NCI-H748 (cell line): Measurements from ENCODE around the gene ANO6.

ENCODE experiments used
- DNase-seq: peaks from one replicate; lab custom pipeline; 2025; ENCODE audit not compliant: unreplicated experiment; lab: John Stamatoyannopoulos, UW

Gene ANO6

DNA sequence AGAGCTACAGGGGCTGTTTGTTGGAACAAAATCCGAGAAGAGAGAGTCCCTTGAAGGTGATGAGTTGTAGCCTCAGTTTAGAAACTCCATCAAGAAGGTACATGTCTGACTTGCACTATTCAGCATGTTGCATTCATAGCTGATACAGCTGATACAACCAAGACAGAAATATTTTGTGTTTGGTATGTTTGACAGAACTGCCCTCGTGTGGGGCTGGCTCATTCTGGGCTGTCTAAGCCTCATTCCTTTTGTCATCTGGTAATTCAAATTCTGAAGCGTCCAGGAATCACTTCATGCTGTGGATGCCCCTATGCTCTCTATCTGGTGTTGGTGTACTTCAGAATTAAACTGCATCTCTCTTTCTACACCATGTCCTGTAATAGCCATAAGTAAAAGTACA is 126.3 kb downstream of the ANO6 start:
- DNase-seq = no peak

DNA sequence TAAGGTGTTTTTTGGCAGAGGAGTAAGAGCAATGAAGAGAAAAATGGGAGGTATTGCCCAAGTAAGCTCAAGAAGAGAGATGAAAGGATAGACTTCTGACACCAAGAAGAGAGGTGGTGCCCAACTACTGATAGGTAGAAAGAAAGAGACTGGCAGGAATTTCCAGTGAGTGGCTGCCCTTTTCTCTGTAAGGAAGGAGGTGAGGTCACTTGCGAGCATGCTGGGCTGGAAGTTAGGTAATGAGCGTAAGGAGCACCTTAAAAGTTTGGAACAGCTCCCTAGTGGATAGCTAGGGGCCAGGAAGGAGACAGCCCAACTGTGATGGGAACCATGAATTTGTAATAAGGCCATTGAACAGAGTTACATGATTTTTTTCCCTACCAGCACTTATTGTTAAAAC is 127.0 kb downstream of the ANO6 start:
- no peak for DNase-seq

DNA sequence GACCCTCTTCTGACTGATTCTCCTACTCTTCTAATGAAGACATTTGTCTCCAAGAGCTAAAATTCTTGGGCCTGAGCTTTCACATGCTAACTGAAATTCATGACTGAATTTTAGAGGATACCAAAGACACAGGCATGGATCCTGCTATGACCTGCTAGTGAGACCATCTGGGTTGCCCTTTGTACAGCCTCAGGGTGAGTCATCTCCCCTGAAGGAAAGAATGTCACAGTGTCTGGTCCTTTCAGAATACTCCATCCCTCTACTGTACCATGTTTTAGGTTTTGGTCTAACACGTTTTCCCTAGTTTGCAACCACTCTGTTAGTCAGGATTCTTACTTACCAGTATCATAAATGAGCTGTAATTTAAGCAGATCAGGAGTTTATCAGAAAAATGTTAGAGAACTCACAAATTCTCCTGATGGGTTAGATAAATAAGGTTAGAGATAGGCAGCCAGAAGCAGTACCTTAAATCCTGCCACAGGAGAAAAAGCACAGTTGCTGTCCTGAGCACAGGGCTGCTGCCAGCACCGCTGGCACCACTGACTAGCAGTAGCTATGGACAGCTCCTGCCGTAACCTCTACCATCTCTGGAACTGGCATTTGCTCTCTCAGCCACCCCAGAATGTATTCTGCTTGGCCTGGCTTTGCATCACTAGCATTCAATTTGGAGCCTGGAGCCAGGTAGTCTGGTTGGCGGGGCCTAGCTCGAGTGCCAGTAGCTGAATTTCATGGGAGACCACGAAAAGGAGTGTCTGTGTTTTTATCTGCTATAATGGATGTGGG is 127.6 kb downstream of the ANO6 start:
- DNase-seq = no peak

DNA sequence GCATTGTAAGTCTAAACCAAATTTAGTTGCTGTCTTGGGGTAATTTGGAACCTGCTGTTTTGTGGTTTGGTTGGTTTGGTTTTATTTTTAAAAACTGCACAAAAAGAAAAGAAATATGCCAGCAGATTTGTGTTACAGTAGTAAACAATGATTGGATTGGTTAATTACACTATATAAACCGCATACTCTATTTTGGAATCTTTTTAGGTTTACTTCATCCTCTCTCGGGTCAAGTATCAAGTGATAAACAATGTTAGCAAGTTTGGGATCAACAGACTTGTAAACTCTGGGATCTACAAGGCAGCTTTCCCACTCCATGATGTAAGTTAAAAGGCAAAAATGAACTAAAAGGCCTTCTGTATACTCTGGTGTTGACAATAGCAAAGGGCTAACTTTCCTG is 132.4 kb downstream of the ANO6 start:
- no peak for DNase-seq

DNA sequence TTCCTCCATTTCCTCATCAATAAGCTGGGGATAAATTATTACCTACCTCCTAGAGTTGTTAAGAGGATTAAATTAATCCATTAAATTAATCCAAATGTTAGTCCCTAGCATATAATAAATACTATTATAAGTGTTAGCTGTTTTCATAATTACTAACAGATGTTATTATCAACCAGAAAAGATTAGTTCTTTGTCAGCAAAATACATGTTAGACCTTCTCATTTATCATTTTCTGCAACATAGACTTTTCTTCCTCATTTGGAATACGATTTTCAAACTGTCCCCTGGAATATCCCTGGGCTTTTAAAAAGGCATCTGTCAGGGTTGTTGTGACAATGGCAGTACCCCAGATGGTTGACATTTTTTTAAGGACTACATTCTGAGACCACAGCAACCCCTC is 133.1 kb downstream of the ANO6 start:
- no peak for DNase-seq

DNA sequence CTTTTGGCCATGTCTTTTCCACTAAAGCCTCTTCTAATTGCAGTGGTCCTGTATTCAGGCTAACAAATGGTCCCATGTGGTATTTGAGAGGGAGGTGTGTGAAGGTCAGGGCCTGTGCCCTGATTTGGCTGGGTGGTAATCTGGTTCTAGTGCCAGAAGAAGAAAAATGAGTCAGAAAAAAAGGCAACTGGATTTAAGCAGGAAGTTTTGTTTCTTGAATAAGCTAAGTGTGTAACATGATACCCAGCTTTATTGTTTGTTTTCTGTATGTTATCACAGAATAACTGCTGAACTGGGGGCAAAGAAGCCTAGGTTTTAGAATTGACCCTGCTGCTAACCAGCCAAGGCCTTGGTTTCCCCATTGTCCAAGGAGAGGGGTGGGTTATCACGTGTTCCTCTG is 134.0 kb downstream of the ANO6 start:
- no peak for DNase-seq

DNA sequence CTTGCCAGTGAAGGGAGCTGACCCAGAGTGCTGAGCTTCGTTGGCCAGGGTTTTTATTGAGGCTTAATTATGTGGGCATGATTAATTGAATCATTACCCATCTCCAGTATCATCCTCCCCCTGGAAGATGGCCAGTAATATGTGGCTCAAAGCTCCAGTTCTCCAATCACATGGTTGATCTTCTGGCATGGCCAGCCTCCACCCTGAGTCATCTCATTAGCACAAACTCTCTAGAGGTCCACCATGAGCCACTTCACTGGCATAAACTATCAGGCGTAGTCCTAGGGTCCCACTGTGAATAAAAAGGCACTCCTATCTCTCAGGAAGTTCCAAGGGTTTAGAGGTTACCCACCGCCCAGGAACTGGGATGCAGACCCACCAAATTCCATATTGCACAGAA is 135.0 kb downstream of the ANO6 start:
- DNase-seq = no peak

DNA sequence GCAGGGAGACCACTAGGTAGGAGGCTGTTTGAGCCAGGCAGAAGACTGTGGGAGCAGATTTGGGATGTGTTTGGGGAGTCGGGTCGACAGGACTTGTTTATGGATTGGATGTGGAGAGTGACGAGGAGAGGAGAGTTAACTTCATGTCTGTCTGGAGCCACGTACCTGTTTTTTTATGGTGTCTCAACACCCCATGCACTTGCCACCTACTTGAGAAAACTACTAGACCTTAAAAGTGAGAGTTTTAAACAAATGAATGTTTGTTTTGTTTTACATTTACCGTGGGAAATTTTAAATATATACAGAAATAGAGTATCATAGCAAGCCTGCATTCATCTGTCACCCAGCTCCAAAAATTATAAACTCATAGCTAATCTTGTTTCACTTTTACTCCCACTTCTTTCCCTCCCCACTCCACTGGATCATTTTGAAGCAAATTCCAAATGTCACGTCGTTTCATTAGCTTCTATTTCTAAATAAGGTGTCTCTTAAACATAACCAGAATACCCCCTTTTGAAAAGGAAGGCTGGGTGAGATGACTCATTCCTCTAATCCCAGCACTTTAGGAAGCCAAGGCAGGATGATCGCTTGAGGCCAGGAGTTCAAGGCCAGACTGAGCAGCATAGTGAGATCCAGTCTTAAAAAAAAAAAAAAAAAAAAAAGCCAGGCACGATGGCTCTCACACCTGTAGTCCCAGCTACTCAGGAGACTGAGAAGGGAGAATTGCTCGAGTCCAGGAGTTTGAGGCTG is 136.2 kb downstream of the ANO6 start:
- DNase-seq = no peak

DNA sequence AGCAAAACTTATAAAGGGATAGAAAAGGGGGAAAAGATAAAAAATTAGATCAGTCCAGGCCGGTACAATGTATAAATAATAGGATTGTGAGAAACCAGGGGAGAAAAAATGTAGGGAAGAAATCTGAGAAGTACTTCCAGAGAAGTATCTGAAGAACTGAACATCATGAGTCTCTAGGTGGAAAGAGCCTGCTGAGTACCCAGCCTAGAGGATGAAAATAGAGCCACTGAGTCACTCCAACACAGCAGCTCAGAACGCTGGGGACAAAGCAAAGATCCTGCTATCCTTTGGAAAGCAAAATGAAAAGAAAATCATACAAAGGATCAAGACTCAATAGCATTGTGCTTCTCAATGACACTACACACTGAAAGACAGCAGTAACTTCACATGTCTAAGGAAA is 138.0 kb downstream of the ANO6 start:
- DNase-seq = no peak

DNA sequence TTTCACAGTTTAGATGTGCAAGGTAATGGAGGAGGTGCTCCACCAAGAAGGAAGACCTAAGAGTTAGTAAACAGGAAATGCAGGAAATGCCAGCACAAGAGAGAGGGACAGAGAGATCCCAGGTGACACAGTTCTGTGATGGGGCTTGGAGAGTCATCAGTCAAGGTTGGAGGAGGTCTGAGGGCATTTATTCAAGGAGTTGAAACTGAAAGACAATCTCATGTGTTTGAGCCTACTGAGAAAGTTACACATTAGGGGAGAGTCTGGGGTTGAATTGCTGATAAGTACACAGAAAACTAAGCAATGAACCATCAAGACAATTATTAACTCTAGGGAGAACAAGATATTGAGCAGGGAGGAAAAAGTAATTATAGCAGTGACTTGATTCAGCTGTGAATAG is 138.5 kb downstream of the ANO6 start:
- DNase-seq = no peak

DNA sequence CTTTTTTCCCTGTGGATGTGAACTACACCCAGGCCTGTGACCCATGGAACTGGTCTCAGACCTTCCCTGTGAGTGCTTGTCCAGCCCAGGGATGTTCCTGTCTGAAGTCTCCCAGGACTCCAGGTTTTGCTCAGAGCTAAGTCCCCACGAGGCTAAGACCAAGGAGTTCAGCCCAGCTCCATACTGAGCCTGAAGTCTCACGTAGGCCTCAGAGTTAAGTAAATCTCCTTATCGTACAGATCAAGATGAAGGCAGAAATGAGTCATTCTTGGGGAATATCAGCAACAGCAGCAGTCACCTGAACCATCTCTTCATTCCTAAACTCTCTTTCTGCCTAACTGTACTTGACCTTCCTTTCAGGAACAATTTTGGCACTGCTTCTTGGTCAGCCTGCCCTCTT is 139.8 kb downstream of the ANO6 start:
- DNase-seq = no peak

DNA sequence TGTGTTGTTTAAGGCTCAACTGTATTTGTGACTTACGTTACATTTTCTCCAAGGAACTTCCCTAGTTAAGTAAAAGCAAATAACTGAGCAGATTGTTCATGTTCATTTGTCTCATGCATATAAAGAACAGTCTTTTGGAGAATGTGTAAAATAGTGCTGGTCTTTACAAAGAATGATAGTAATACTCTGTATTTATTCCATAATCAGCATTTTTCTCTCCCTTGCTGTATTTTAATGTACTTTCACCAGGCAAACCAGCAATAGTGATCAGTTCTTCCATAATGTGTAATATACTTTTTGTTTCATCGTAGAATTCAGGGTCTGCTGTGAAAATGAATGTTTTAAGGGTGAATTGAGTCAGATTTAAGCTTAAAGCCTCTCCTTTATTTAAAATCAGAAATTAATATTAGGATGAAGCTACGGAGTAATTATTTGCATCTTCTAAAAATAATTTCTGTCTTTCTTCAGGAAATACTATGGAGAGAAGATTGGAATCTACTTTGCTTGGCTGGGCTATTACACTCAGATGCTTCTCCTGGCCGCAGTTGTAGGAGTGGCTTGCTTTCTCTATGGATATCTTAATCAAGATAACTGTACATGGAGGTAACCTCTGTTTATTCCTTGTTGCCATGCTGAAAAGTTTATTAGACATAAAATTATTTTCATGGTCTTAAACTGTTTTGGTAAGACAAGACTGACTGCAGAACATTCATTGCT is 141.1 kb downstream of the ANO6 start:
- DNase-seq = no peak

DNA sequence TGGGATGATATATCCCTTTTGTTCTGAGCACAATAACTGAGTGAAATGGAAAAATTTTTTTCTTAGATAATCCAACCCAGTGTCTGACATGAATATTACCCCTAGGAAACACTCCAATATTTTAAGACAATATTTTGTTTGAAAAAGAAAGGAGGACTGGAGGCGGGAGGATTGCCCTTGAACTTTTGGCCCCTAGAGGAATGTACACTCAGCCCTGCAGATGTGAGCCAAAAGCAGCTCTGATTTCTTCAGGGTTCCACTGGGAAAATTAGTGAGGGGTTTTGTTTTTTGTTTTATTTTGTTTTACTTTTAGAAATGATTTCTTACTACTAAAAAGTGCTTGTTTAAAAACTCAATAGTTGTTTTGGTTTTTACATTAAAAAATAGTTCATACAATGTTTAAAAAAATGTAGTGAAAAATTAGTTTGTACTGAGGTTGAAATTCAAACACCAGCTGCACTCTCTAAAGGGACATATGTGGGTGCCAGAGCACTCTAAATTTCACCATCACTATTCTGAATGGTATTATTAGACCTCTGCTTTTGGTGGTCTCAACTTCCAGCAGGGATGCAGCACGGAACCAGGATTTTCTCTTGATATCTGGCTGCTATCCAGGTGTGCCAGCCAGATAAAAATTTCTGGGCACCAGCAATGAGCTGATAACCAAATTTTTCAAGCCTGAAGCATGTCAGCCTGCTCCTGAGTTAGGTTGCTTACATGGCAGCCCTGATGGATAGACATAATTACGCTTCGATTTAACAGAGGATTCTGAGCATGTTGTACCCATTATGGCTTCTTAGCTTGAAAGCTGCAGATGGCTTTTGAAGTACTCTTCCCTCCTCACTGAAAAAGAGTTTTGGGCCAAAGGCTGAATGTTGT is 141.9 kb downstream of the ANO6 start:
- DNase-seq = no peak

DNA sequence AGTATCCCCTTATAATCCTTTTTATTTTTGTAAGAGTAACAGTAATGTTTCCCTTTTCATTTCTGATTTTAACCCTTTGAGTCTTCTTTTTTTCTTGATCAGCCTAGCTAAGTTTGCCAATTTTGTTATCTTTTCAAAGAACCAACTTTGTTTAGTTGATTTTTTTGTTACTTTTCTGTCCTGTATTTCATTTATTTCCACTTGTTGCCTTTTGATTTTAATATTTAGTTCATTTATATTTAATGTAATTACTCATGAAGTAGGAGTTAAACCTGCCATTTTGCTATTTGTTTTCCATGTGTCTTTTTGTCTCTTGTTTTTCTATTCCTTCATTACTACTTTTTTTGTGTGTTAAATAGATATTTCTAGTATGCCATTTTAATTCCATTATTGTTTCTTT is 146.4 kb downstream of the ANO6 start:
- no peak for DNase-seq

DNA sequence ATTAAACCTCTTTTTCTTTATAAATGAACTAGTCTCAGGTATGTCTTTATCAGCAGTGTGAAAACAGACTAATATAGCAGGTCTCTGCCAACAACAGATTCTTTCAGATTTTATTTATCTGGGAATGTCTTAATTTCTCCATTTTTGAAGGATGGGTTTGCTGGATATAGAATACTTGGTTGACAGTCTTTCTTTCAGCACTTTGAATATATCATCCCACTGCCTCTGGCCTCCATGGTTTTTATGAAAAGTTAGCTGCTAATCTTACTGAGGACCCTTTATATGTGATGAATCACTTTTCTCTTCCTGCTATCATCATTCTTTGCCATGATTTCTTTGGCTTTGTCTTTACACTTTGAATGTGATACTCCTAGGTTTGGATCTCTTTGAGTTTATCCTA is 148.0 kb downstream of the ANO6 start:
- DNase-seq = no peak

DNA sequence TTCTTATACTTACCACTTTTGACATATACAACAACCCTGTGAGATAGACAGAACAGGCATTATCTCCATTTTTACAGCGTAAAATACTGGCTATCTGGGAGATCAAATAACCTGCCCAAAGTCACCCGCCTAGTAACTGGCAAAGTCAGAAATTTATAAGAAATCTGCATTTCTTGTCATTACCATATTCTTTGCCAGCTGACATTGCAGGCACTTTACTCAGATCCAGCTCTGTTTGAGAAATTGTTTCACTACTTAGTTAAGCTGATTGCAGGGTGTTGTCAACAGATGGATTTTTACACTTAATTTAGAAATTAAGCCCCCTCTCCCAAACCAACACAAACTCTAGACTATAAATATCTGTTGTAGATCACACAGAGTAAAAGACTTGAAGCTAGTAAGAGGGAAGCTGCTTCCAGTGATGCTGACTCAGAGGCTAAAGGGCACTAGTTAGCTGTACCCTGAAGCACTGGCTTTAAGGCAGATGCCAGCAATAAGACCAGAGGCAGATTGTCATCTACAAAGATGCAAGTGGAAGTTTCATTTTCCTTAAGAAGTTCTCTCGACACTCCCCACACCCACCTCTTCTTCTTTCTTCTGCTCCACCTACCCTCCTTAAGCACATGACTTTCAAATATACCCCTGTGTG is 153.1 kb downstream of the ANO6 start:
- DNase-seq = no peak

DNA sequence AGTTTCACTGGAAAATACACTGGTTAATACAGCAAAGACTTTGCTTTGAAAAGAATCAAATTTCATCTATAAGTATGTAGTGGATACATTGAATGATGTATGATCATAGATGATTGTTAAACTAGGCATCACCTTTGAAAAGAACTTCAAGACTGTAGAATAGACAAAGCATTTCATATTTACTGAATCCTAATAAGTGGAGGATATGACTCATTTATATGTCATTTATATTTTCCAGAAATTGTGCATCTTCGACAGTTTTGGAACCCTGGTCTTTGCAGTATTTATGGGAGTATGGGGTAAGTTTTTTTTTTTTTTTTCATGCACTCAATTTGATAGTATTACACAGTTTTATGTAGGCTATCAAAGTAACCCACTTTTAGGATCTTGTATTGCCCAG is 161.9 kb downstream of the ANO6 start:
- no peak for DNase-seq

DNA sequence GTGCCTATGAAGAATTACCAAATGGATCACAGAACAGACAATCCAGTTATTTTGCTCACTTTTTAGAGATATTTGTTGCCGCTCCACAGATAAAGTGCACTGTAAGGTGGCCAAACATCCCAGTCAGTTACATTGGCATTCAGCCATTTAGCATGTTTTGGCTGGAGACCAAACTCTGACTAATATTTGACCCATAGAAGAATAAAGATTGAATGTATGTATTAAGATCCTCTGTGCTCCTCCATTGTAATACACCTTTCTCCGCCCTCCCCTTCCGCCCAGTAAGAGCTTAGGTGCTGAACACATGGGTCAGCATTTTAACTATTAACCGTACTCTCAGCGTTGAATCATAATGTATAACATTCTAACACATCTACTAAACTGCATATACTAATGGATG is 163.4 kb downstream of the ANO6 start:
- no peak for DNase-seq

DNA sequence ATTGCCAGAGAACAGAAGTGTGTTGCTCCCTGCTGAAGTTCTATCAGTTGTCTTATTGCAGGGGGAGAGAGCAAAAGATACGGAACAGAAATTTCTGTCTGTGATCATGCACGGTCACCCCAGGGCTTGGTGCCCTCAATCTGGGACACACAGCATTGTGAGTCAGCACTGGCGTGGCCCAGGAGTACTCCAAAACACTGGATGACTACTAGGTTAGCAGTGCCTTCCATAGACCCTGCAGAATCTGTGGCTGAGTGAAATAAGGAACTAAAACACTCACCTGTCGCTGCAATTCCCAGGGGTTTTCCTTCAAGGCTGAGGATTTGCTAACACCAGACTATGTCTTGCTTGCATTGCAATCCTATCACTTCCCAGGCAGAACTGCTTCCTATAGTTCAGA is 165.5 kb downstream of the ANO6 start:
- no peak for DNase-seq

DNA sequence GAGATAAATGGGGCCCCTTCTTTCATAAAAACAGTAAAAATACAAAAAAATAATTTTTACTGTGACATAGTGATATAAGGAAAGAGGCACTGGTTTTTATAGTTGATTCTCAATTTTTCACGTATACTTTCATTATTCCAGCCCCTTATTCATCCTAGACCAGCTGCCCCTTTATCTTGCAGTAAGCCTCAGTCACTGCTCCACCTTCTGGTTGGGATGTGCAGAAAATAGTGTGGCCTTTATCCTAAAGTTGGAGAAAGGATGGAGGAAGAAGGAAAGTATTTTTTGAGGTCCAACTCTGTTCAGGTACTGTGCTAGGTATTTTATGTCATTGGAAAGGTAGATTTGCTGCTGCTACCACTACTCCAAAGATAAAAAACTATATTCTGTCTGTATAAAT is 172.7 kb downstream of the ANO6 start:
- DNase-seq = peak; percentile 29

DNA sequence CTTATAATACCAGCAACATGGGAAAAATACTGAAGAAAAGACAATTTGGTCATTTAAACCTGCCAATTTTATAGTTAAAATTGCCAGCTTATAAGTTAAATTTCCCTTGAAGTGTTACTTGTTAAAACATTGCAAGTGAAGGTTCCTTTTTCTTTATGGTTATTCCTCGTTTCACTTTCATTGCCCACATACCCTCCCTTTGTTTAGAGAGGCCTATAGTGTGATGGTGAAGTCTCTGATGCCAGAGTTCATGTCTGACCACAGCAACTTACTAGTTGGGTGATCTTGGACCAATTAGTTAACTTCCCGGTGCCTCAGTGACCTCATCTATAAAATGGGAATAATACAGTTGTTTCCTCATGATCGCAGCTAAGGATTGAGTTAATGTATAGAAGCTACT is 173.5 kb downstream of the ANO6 start:
- no peak for DNase-seq
